Posterior cingulate gyrus (tissue), 11 donors: ENCODE data around the gene LRRC74A.
"Not testable (repeated sequence)": the region's sequence is repeated elsewhere in the genome, so short reads cannot be mapped to it uniquely, and the experiment has no call there.

Experiments
- DNase-seq, 10 donors: peaks; one replicate each; pipeline versions ENCODE4 v3.0.0 to v3.0.0-alpha.2; 2020 to 2021; ENCODE audit warnings: mixed read lengths in 3 of 10
- intact Hi-C: fragments of 100-400 bp; cut with DNase I; formaldehyde crosslinking; loops from one replicate; pipeline ENCODE4 v1.15.1; 2023

The LRRC74A gene

GRCh38 chr14:76880449-76880848, 54.2 kb downstream of the LRRC74A start:
- no peak for DNase-seq
- intact Hi-C loops: no loop called here

- intact Hi-C loops: no loop called here
- no peak for DNase-seq
These were observed 55.1 kb downstream of the LRRC74A start for GRCh38 chr14:76881348-76881747.

- DNase-seq: peak in 3 of 10 donors; percentile 12 to 44 (median 39)
These were observed 56.4 kb downstream of the LRRC74A start for GRCh38 chr14:76882651-76883050.

GRCh38 chr14:76883447-76883846, 57.2 kb downstream of the LRRC74A start:
- DNase-seq: no peak
- intact Hi-C loops: no loop called here

More at GRCh38 chr14:76882651-76883050, 56.4 kb downstream of the LRRC74A start:
- intact Hi-C loops: no loop called here

- intact Hi-C loops: no loop called here
- no peak for DNase-seq
These were observed 58.2 kb downstream of the LRRC74A start for GRCh38 chr14:76884394-76884793.

- DNase-seq: no peak
- intact Hi-C loops: no loop called here
These were observed 58.7 kb downstream of the LRRC74A start for GRCh38 chr14:76884853-76885276.

- intact Hi-C loops: no loop called here
- DNase-seq: no peak
These were observed 61.0 kb downstream of the LRRC74A start for GRCh38 chr14:76887191-76887590.

GRCh38 chr14:76891391-76891790, 65.2 kb downstream of the LRRC74A start:
- intact Hi-C loops: no loop called here
- DNase-seq: no peak

GRCh38 chr14:76894308-76894707, 68.1 kb downstream of the LRRC74A start:
- no peak for DNase-seq
- intact Hi-C loops: no loop called here

- intact Hi-C loops: not testable (repeated sequence)
These were observed 71.8 kb downstream of the LRRC74A start for GRCh38 chr14:76898006-76898405.

GRCh38 chr14:76900682-76901081, 74.5 kb downstream of the LRRC74A start:
- intact Hi-C loops: no loop called here
- peak in 1 of 10 donors; percentile 5 for DNase-seq

More at GRCh38 chr14:76898006-76898405, 71.8 kb downstream of the LRRC74A start:
- peak in 1 of 10 donors; percentile 83 for DNase-seq

GRCh38 chr14:76901171-76902055, 75.2 kb downstream of the LRRC74A start:
- intact Hi-C loops: no loop called here
- DNase-seq: peak in 1 of 10 donors; percentile 29

- DNase-seq: no peak
These were observed 76.4 kb downstream of the LRRC74A start for GRCh38 chr14:76902591-76902990.

GRCh38 chr14:76904100-76904739, 78.0 kb downstream of the LRRC74A start:
- peak in 2 of 10 donors; percentile 31 to 77 for DNase-seq
- intact Hi-C loops: no loop called here

More at GRCh38 chr14:76902591-76902990, 76.4 kb downstream of the LRRC74A start:
- intact Hi-C loops: no loop called here

- intact Hi-C loops: no loop called here
- peak in 2 of 10 donors; percentile 39 to 88 for DNase-seq
These were observed 78.7 kb downstream of the LRRC74A start for GRCh38 chr14:76904740-76905569.

GRCh38 chr14:76908834-76909233, 82.6 kb downstream of the LRRC74A start:
- DNase-seq: peak in 1 of 10 donors; percentile 73
- intact Hi-C loops: no loop called here

GRCh38 chr14:76909266-76909665, 83.1 kb downstream of the LRRC74A start:
- no peak for DNase-seq
- intact Hi-C loops: no loop called here

- intact Hi-C loops: loop anchor here (5.0 kb wide), 1 partner anchor 33 kb away; no protein-coding TSS in a partner anchor
These were observed 84.2 kb downstream of the LRRC74A start for GRCh38 chr14:76910371-76910890.

GRCh38 chr14:76911473-76911872, 85.3 kb downstream of the LRRC74A start:
- intact Hi-C loops: loop anchor here (5.0 kb wide), 1 partner anchor 34 kb away; no protein-coding TSS in a partner anchor
- peak in 1 of 10 donors; percentile 35 for DNase-seq

More at GRCh38 chr14:76910371-76910890, 84.2 kb downstream of the LRRC74A start:
- DNase-seq: peak in 1 of 10 donors; percentile 22

- peak in 1 of 10 donors; percentile 35 for DNase-seq
- intact Hi-C loops: loop anchor here (5.0 kb wide), 1 partner anchor 37 kb away; no protein-coding TSS in a partner anchor
These were observed 88.4 kb downstream of the LRRC74A start for GRCh38 chr14:76914533-76915081.
